ENCODE data around the gene HERC6. TPM values are rescaled to one million over a fixed set of nuclear protein-coding genes. Genes with fewer than 3 reads are reported as not detected.
"Not testable (repeated sequence)": the region's sequence is repeated elsewhere in the genome, so short reads cannot be mapped to it uniquely, and the experiment has no call there.

Gene HERC6
- polyA plus RNA-seq, 2 of the 4 experiments (the other 2 are of a cell fraction), result 2.8 to 7.0 TPM

DNA sequence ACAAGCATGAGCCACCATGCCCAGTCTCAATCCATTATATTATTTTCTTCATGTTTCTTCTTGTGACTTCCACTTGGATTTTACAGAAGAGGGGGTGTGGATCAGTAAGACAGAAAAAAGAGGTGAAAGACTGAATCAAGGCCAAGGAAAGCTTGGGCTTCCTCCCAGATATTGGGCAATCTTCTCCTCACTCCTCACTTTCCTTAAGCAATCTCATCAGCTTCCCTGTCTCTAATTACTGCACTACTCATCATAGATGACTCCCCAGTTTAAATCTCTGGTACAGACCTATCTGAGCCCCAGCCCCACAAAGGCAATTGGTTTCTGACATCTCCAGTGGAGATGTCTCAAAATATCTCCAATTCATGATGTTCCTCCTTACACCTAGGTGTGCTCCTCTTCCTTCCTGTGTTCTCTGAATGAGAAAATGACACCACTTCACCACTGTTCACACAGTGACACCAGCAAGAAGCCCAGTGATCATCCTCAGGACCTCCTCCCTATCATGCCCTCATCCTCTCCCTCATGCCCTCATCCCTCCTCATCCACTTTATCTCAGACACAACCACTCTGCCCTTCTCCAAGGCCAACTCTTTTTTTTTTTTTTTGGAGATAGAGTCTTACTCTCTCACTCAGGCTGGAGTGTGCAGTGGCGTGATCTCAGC is 44.8 kb upstream of the HERC6 start:
- WGBS (ENCODE audit: missing lambda C conversion rate), result 82% methylated on average over 1 of the region's 1 CpG

DNA sequence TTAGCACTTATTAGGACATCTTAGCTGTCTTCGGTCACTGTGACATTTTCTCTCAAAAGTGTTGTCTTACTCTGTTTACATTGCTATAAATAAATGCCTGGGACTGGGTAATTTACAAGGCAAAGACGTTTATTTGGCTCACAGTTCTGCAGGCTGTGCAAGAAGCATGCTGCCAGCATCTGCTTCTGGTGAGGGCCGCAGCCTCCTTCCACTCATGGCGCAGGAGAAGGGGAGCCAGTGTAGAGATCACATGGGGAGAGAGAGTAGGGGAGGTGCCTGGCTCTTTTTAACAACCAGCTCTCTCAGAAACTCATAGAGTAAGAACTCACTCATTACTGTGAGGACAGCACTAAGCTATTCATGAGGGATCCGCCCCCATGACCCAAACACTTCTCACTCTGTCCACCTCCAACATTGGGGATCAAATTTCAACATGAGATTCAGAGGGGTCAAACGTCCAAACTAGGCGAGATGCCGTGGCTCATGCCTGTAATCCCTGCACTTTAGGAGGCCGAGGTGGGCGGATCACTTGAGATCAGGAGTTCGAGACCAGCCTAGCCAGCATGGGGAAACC is 43.5 kb upstream of the HERC6 start:
- no peak for DNase-seq (ENCODE audit: low read depth in 1 of 2, low spot score in 1 of 2)
- WGBS (ENCODE audit: missing lambda C conversion rate), result 48% methylated on average over 9 of the region's 11 CpGs
- no peak for FAIRE-seq
- ATAC-seq, result no peak
- Histone ChIP-seq H3K9me3 (no peaks in the 10 kb centered on the region), H3K4me1 (no peaks in the 10 kb centered on the region), H3K27ac (no peak overlapping the region), H3K4me2 (no peak overlapping the region), H3K4me3 (no peak overlapping the region)
- TF ChIP-seq, protein P1, sequence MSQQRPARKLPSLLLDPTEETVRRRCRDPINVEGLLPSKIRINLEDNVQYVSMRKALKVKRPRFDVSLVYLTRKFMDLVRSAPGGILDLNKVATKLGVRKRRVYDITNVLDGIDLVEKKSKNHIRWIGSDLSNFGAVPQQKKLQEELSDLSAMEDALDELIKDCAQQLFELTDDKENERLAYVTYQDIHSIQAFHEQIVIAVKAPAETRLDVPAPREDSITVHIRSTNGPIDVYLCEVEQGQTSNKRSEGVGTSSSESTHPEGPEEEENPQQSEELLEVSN (IDR thresholded peaks at IDR 0.05; ENCODE audit: borderline replicate concordance, low read depth), result no peak
- no peak for TF ChIP-seq EHMT2 (IDR thresholded peaks at IDR 0.05; ENCODE audit: low read depth)
- no peak for TF ChIP-seq JUNB (IDR thresholded peaks at IDR 0.05)
- CTCF ChIA-PET, result no interaction called here
- POLR2A ChIA-PET, result no interaction called here

More for the DNA sequence above, 44.8 kb upstream of the HERC6 start:
- POLR2A ChIA-PET, result no interaction called here
- ATAC-seq, result no peak
- no peak for FAIRE-seq
- no peak overlapping the region for H3K4me3 ChIP-seq
- no peak for TF ChIP-seq CBX8 (IDR thresholded peaks at IDR 0.05)
- TF ChIP-seq EHMT2 (IDR thresholded peaks at IDR 0.05; ENCODE audit: low read depth), result no peak
- no peak for TF ChIP-seq BHLHE40 (IDR thresholded peaks at IDR 0.05; ENCODE audit: low read depth, low read length)
- no peak for TF ChIP-seq MAFK (IDR thresholded peaks at IDR 0.05; ENCODE audit: partially characterized antibody)
- no peak for TF ChIP-seq GATA3 (IDR thresholded peaks at IDR 0.05; ENCODE audit: borderline replicate concordance)
- TF ChIP-seq HOXB5 (CRISPR knock-in tag; IDR thresholded peaks at IDR 0.05), result no peak
- TF ChIP-seq ZC3H11A (IDR thresholded peaks at IDR 0.05), result no peak
- no peak for TF ChIP-seq ESRRA (IDR thresholded peaks at IDR 0.05; ENCODE audit: borderline replicate concordance, low read length)
- TF ChIP-seq, protein P1 (IDR thresholded peaks at IDR 0.05; ENCODE audit: borderline replicate concordance, low read depth), result no peak
- TF ChIP-seq RAD21 (conservative IDR thresholded peaks at IDR 0.05 in 1 of 2, IDR thresholded peaks at IDR 0.05 in 1 of 2), result no peak
- no peaks in the 10 kb centered on the region for H3K4me1 ChIP-seq
- H3K27ac ChIP-seq, result no peak overlapping the region
- no peak for DNase-seq (ENCODE audit: low read depth in 1 of 2, low spot score in 1 of 2)
- H3K4me2 ChIP-seq, result no peak overlapping the region
- H3K9me3 ChIP-seq, result no peaks in the 10 kb centered on the region
- CTCF ChIA-PET, result no interaction called here

DNA sequence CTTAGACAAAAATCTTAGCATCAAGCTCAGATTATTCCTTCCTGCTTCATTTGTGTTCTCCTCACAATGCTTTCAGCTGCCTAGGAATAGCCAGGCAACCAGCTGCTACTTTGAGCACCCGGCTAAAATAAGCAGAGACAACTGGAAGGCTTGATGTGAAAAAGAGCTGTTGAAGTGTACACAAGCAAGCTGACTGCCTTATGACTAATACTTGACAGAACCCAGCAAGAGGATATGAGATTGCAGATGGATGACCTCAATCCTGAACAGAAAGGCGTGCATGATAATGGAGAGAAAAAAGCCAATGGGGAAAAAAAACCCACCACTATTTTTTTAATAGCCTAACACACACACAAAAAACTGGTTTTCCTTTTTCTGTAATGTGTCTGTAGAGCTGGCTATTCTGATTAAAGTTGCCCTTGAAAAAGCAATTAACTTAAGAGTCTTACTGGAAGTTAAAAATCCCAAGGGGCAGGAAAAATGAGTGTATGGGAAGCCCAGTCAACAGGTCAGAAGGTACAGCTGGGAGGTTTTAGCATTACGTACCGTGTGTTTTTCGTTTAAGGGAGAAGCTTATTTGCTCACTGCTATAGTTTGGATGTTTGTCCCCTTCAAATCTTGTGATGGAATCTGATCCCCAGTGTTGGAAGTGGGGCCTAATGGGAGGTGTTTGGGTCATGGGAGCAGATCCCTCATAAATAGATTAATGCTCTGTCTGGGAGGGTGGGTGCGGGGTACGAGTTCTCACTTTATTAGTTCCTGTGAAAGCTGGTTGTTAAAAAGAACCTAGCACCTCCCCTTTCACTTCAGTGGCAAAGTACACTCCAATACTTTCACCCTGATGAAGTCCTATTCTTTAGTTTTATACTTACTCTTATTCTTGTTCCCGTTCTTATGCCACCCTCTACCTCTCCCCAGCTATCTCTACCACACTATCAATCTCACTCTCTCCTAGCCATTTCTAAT is 37.1 kb upstream of the HERC6 start:
- FAIRE-seq (no peak), ATAC-seq (peak; percentile 91 to 92), DNase-seq (ENCODE audit: low read depth in 1 of 2, low spot score in 1 of 2) (peak; percentile 41 to 57)
- no peak overlapping the region for H3K4me3 ChIP-seq
- TF ChIP-seq HOXA7 (CRISPR knock-in tag; IDR thresholded peaks at IDR 0.05), result no peak
- no peak for TF ChIP-seq FOSL2 (IDR thresholded peaks at IDR 0.05)
- TF ChIP-seq FOSL2 (CRISPR knock-in tag; IDR thresholded peaks at IDR 0.05), result peak; percentile 64
- peak overlapping the region in 1 of 2 experiments; percentile 34; a peak in 2 of 6 replicates for H3K27ac ChIP-seq
- peaks cover 12% of the 10 kb centered on the region for H3K4me1 ChIP-seq
- CTCF ChIA-PET, result interaction anchor here (2.3 kb wide), 1 partner anchor 28 kb away, joined by 10 read pairs; no protein-coding TSS in a partner anchor
- peak overlapping the region; percentile 55 for H3K4me2 ChIP-seq
- POLR2A ChIA-PET, result no interaction called here
- no peaks in the 10 kb centered on the region for H3K9me3 ChIP-seq
- WGBS (ENCODE audit: missing lambda C conversion rate), result 40% methylated on average over 8 of the region's 8 CpGs

DNA sequence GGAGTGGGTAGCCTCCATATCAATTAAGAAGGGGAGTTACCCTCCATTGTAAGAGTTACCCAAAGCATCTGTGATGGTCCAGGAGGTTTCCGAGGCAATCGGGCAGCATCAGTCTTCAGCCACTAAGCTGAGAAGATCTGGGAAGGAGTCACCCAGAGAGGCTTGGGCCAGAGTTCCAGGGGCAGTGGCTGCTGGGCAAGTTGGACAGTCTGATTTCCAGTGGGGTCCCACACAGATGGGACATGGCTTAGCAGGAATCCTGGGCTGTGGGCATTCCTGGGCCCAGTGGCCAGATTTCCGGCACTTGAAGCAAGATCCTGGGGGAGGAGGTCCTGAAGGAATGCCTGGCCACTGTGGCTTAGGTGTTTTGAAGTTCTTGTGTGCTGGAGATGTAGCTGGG is 31.8 kb upstream of the HERC6 start:
- H3K4me3 ChIP-seq; H3K4me2 ChIP-seq; H3K27ac ChIP-seq; ATAC-seq; H3K9me3 ChIP-seq; H3K4me1 ChIP-seq; DNase-seq (ENCODE audit: low read depth in 1 of 2, low spot score in 1 of 2); POLR2A ChIA-PET; FAIRE-seq; CTCF ChIA-PET: not testable (repeated sequence)
- WGBS (ENCODE audit: missing lambda C conversion rate), result 97% methylated on average over 3 of the region's 3 CpGs

DNA sequence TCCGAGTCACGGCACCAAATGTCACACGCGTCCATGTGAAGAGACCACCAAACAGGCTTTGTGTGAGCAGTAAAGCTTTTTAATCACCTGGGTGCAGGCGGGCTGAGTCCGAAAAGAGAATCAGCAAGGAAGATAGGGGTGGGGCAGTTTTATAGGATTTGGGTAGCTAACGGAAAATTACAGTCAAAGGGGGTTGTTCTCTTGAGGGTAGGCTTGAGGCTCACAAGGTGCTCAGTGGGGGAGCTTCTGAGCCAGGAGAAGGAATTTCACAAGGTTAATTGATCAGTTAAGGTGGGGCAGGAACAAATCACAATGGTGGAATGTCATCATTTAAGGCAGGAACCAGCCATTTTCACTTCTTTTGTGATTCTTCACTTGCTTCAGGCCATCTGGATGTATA is 29.9 kb upstream of the HERC6 start:
- H3K4me2 ChIP-seq; H3K4me3 ChIP-seq; H3K9me3 ChIP-seq; H3K27ac ChIP-seq; H3K4me1 ChIP-seq; FAIRE-seq; ATAC-seq; CTCF ChIA-PET; POLR2A ChIA-PET; DNase-seq (ENCODE audit: low read depth in 1 of 2, low spot score in 1 of 2): not testable (repeated sequence)
- WGBS (ENCODE audit: missing lambda C conversion rate), result 76% methylated on average over 7 of the region's 7 CpGs

Measured in A549 (cell line).